Measurements from ENCODE around the gene AKAP5.

AKAP5 gene

DNA sequence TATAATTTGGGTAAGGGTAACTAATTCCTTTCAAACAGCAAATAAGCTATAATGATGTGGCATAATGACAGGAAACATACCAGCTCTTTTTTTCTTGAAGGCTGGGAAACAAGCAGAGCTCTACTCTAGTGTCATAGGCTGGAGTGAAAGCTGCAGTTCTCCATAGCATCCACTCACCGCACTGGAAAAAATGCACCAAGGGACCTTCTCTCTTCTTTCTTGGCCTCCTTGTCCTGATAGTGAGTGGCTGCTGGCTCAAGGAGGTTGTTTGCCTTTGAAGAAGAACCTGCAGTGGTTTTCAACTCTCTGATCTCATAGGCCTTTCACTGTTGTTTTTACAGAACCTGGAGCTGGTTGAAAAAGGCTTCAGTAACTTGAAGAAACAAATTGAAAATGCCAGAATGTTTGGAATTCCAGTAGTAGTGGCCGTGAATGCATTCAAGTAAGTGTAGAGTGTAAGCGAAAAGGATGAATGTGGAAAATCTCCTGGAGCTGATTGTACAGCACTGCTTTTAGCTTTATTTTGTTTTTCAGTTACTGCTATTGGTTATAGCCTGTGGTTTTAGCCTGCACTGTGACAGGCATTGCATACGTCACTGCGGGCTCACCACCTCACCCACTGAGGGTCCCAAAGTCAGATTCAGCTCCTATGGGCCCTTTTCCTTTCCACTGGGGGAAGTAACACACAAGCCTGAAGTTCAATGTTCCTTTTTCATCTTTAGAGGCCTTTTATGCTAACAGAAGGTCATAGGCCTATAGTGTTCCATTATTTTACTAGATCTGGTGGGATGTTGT is 17.2 kb upstream of the AKAP5 start:
- H3K23ac ChIP-seq (ENCODE audit: low read length), result no peak overlapping the region
- H4K8ac ChIP-seq (ENCODE audit: low read depth, low read length), result no peak overlapping the region
- no peak overlapping the region for H2BK5ac ChIP-seq (ENCODE audit: low read length)
- no peak overlapping the region for H2BK15ac ChIP-seq (replicated peaks; ENCODE audit: low read depth)
- no peak overlapping the region for H2BK120ac ChIP-seq (ENCODE audit: low read depth, low read length)
- no peak overlapping the region for H2AK5ac ChIP-seq (ENCODE audit: low read length)
- peaks cover 2% of the 10 kb centered on the region for H3K4me1 ChIP-seq (ENCODE audit: control insufficient read depth, low read depth, low read length)
- no peaks in the 10 kb centered on the region for H3K79me2 ChIP-seq (ENCODE audit: control insufficient read depth, insufficient read depth, low read length)
- H3K4me2 ChIP-seq (ENCODE audit: low read length), result no peak overlapping the region
- no peak overlapping the region for H3K9ac ChIP-seq (ENCODE audit: low read length)
- H3K56ac ChIP-seq (ENCODE audit: low read length), result no peak overlapping the region
- H3K27me3 ChIP-seq (ENCODE audit: insufficient read depth, low read length, poor library complexity), result no peaks in the 10 kb centered on the region
- H3K18ac ChIP-seq (ENCODE audit: low read length), result no peak overlapping the region
- H4K5ac ChIP-seq (ENCODE audit: low read length), result no peak overlapping the region
- no peaks in the 10 kb centered on the region for H3K79me1 ChIP-seq (ENCODE audit: low read length)
- no CpG with 5 or more reads among the region's 5 CpGs for WGBS (ENCODE audit: extremely low coverage, insufficient coverage, low lambda C conversion rate)
- peak; percentile 18 for DNase-seq
- no peak overlapping the region for H3K27ac ChIP-seq (ENCODE audit: low read depth, low read length)
- H3K4ac ChIP-seq (ENCODE audit: low read depth, low read length), result no peak overlapping the region
- H3K36me3 ChIP-seq (ENCODE audit: control insufficient read depth, insufficient read depth, low read length), result peaks cover 15% of the 10 kb centered on the region
- no peak overlapping the region for H3K4me3 ChIP-seq (ENCODE audit: low read length)

DNA sequence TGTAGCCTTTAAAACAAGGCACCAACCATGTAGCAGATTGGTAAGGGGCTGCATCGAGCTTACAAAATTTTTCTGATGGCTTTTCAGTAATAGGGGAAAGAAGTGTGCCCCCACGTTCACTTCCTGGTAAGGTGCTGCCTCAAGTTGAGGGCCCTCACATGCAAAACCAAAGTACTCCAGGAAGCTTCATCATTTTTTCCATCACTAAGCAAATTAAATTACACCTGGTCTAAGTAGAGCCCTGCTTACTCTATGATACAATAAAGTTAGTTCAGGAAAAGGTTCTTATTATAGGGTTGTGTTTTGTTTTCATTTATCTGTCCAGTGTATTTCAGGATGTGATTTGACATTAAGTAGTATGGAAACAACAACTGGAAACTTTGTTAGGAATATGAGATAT is 15.0 kb upstream of the AKAP5 start:
- no peak overlapping the region for H3K4me2 ChIP-seq (ENCODE audit: low read length)
- H3K4ac ChIP-seq (ENCODE audit: low read depth, low read length), result no peak overlapping the region
- H3K4me3 ChIP-seq (ENCODE audit: low read length), result no peak overlapping the region
- H2BK5ac ChIP-seq (ENCODE audit: low read length), result no peak overlapping the region
- H3K4me1 ChIP-seq (ENCODE audit: control insufficient read depth, low read depth, low read length), result peaks cover 2% of the 10 kb centered on the region
- H3K27ac ChIP-seq (ENCODE audit: low read depth, low read length), result no peak overlapping the region
- H3K79me1 ChIP-seq (ENCODE audit: low read length), result no peaks in the 10 kb centered on the region
- H3K18ac ChIP-seq (ENCODE audit: low read length), result no peak overlapping the region
- H4K8ac ChIP-seq (ENCODE audit: low read depth, low read length), result no peak overlapping the region
- no peaks in the 10 kb centered on the region for H3K27me3 ChIP-seq (ENCODE audit: insufficient read depth, low read length, poor library complexity)
- no peak overlapping the region for H4K5ac ChIP-seq (ENCODE audit: low read length)
- H3K23ac ChIP-seq (ENCODE audit: low read length), result no peak overlapping the region
- no peak overlapping the region for H3K9ac ChIP-seq (ENCODE audit: low read length)
- DNase-seq, result no peak
- peaks cover 9% of the 10 kb centered on the region for H3K36me3 ChIP-seq (ENCODE audit: control insufficient read depth, insufficient read depth, low read length)
- no peak overlapping the region for H3K56ac ChIP-seq (ENCODE audit: low read length)
- H2BK120ac ChIP-seq (ENCODE audit: low read depth, low read length), result no peak overlapping the region
- H3K79me2 ChIP-seq (ENCODE audit: control insufficient read depth, insufficient read depth, low read length), result no peaks in the 10 kb centered on the region
- H2AK5ac ChIP-seq (ENCODE audit: low read length), result no peak overlapping the region
- H2BK15ac ChIP-seq (replicated peaks; ENCODE audit: low read depth), result no peak overlapping the region
- WGBS (ENCODE audit: extremely low coverage, insufficient coverage, low lambda C conversion rate), result no CpG with 5 or more reads among the region's 2 CpGs

DNA sequence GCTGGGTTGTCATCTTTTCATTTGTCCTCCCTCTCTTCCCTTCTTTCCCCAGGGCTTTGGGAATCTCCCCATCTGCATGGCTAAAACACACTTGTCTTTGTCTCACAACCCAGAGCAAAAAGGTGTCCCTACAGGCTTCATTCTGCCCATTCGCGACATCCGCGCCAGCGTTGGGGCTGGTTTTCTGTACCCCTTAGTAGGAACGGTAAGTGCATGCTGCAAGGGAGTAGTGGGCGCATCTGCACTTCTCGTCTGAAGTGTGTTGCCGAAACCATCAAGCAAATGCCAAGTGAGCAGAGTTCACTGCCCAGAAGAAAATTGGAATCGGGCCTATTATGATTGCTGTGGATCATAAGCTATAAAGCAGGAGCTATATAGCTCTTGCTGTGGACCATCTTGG is 10.6 kb upstream of the AKAP5 start:
- no peak overlapping the region for H2BK120ac ChIP-seq (ENCODE audit: low read depth, low read length)
- H3K4me3 ChIP-seq (ENCODE audit: low read length), result no peak overlapping the region
- H3K4ac ChIP-seq (ENCODE audit: low read depth, low read length), result no peak overlapping the region
- no peak overlapping the region for H2AK5ac ChIP-seq (ENCODE audit: low read length)
- DNase-seq, result no peak
- H3K9ac ChIP-seq (ENCODE audit: low read length), result no peak overlapping the region
- no peaks in the 10 kb centered on the region for H3K27me3 ChIP-seq (ENCODE audit: insufficient read depth, low read length, poor library complexity)
- no peak overlapping the region for H3K18ac ChIP-seq (ENCODE audit: low read length)
- peaks cover 9% of the 10 kb centered on the region for H3K36me3 ChIP-seq (ENCODE audit: control insufficient read depth, insufficient read depth, low read length)
- no peaks in the 10 kb centered on the region for H3K4me1 ChIP-seq (ENCODE audit: control insufficient read depth, low read depth, low read length)
- no peak overlapping the region for H2BK5ac ChIP-seq (ENCODE audit: low read length)
- no CpG with 5 or more reads among the region's 10 CpGs for WGBS (ENCODE audit: extremely low coverage, insufficient coverage, low lambda C conversion rate)
- no peak overlapping the region for H3K27ac ChIP-seq (ENCODE audit: low read depth, low read length)
- no peaks in the 10 kb centered on the region for H3K79me1 ChIP-seq (ENCODE audit: low read length)
- no peak overlapping the region for H4K5ac ChIP-seq (ENCODE audit: low read length)
- no peaks in the 10 kb centered on the region for H3K79me2 ChIP-seq (ENCODE audit: control insufficient read depth, insufficient read depth, low read length)
- no peak overlapping the region for H3K4me2 ChIP-seq (ENCODE audit: low read length)
- no peak overlapping the region for H3K56ac ChIP-seq (ENCODE audit: low read length)
- no peak overlapping the region for H3K23ac ChIP-seq (ENCODE audit: low read length)
- H4K8ac ChIP-seq (ENCODE audit: low read depth, low read length), result no peak overlapping the region
- H2BK15ac ChIP-seq (replicated peaks; ENCODE audit: low read depth), result no peak overlapping the region

DNA sequence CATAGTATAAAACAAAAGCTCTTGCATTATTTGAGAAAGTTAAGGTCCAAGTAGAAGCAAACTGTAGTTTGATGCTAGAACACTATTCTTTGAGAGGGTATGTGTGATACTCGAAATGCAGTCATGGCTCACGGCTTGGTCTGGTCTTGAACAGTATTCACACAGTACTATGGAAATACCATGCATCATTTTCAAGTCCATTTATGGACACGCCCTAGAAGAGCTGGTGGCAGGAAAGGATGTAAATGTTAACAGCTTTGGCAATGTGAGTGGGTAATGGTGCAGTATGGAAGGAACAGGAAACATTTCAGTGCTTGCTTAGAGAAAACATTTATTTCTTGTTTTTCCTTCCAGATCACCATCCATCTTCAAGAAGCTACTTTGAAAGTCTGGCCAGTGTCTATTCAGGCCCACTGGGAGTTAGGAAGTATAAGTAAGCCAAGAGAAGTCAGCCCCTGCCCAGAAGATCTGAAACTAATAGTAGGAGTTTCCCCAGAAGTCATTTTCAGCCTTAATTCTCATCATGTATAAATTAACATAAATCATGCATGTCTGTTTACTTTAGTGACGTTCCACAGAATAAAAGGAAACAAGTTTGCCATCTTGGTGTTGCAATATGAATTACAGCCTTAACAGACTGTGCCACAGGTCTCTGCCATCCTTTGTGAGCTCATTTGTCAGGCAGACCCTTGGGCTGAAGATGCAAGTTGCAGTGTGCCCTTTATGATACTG is 5.7 kb upstream of the AKAP5 start:
- Histone ChIP-seq H3K23ac (ENCODE audit: low read length) (no peak overlapping the region), H2BK15ac (replicated peaks; ENCODE audit: low read depth) (no peak overlapping the region), H3K4me3 (ENCODE audit: low read length) (no peak overlapping the region), H3K4ac (ENCODE audit: low read depth, low read length) (no peak overlapping the region), H4K5ac (ENCODE audit: low read length) (no peak overlapping the region), H3K9ac (ENCODE audit: low read length) (no peak overlapping the region), H3K18ac (ENCODE audit: low read length) (no peak overlapping the region), H3K4me2 (ENCODE audit: low read length) (no peak overlapping the region), H3K79me1 (ENCODE audit: low read length) (no peaks in the 10 kb centered on the region), H3K27me3 (ENCODE audit: insufficient read depth, low read length, poor library complexity) (no peaks in the 10 kb centered on the region), H2BK5ac (ENCODE audit: low read length) (no peak overlapping the region), H3K4me1 (ENCODE audit: control insufficient read depth, low read depth, low read length) (no peaks in the 10 kb centered on the region), H3K79me2 (ENCODE audit: control insufficient read depth, insufficient read depth, low read length) (no peaks in the 10 kb centered on the region), H3K56ac (ENCODE audit: low read length) (no peak overlapping the region), H3K27ac (ENCODE audit: low read depth, low read length) (no peak overlapping the region), H2BK120ac (ENCODE audit: low read depth, low read length) (no peak overlapping the region), H4K8ac (ENCODE audit: low read depth, low read length) (no peak overlapping the region), H2AK5ac (ENCODE audit: low read length) (no peak overlapping the region), H3K36me3 (ENCODE audit: control insufficient read depth, insufficient read depth, low read length) (peaks cover 6% of the 10 kb centered on the region)
- no CpG with 5 or more reads among the region's 4 CpGs for WGBS (ENCODE audit: extremely low coverage, insufficient coverage, low lambda C conversion rate)
- DNase-seq, result no peak

DNA sequence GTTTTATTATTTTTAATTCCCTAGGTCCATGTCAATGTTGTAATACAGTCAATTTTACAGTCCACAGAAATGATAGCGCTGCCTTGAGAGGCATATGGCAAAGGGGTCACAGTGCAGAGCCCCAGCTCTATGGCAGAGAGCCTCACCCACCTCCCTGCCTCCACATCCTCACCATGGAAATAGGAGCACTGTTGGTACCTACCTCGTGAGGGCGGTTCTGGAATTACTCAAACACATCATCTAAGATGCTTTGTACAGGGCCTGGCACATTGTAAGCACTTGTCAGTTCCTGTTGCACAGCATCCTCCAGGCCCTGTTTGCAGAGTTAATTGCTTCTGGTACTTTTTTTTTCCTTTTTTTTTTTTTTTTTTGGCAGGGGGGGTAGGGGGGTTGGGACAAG is 4.1 kb upstream of the AKAP5 start:
- H3K27me3 ChIP-seq (ENCODE audit: insufficient read depth, low read length, poor library complexity), result no peaks in the 10 kb centered on the region
- no peak overlapping the region for H3K4me2 ChIP-seq (ENCODE audit: low read length)
- no peak overlapping the region for H4K8ac ChIP-seq (ENCODE audit: low read depth, low read length)
- no peak for DNase-seq
- no peak overlapping the region for H3K18ac ChIP-seq (ENCODE audit: low read length)
- no peaks in the 10 kb centered on the region for H3K4me1 ChIP-seq (ENCODE audit: control insufficient read depth, low read depth, low read length)
- H2BK120ac ChIP-seq (ENCODE audit: low read depth, low read length), result no peak overlapping the region
- H3K79me1 ChIP-seq (ENCODE audit: low read length), result no peaks in the 10 kb centered on the region
- no peak overlapping the region for H4K5ac ChIP-seq (ENCODE audit: low read length)
- no peak overlapping the region for H3K56ac ChIP-seq (ENCODE audit: low read length)
- no peak overlapping the region for H3K4me3 ChIP-seq (ENCODE audit: low read length)
- H2BK5ac ChIP-seq (ENCODE audit: low read length), result no peak overlapping the region
- H2BK15ac ChIP-seq (replicated peaks; ENCODE audit: low read depth), result no peak overlapping the region
- no peak overlapping the region for H3K23ac ChIP-seq (ENCODE audit: low read length)
- no peaks in the 10 kb centered on the region for H3K79me2 ChIP-seq (ENCODE audit: control insufficient read depth, insufficient read depth, low read length)
- H3K4ac ChIP-seq (ENCODE audit: low read depth, low read length), result no peak overlapping the region
- no peak overlapping the region for H2AK5ac ChIP-seq (ENCODE audit: low read length)
- peaks cover 4% of the 10 kb centered on the region for H3K36me3 ChIP-seq (ENCODE audit: control insufficient read depth, insufficient read depth, low read length)
- no peak overlapping the region for H3K9ac ChIP-seq (ENCODE audit: low read length)
- no peak overlapping the region for H3K27ac ChIP-seq (ENCODE audit: low read depth, low read length)
- WGBS (ENCODE audit: extremely low coverage, insufficient coverage, low lambda C conversion rate), result no CpG with 5 or more reads among the region's 3 CpGs

All from mesendoderm (in vitro differentiated cells).